Smooth muscle cell (in vitro differentiated cells): ENCODE data around the gene ADD2. TPM values are rescaled to one million over a fixed set of nuclear protein-coding genes. Genes with fewer than 3 reads are reported as not detected.
"Not testable (repeated sequence)": the region's sequence is repeated elsewhere in the genome, so short reads cannot be mapped to it uniquely, and the experiment has no call there.

Experiments
- DNase-seq: peaks from one replicate; lab custom pipeline; 2025; ENCODE audit not compliant: unreplicated experiment; lab: John Stamatoyannopoulos, UW
- H2AFZ ChIP-seq: fragments of 200-600 bp; sonication (generic); 2 replicates; pipeline ENCODE4 v1.6.0; 2016; ENCODE audit warnings: antibody characterized with exemption, low read depth, mild to moderate bottlenecking
- H3F3A ChIP-seq: fragments of 200-600 bp; sonication (generic); 2 replicates; pipeline ENCODE4 v1.6.0; 2017; ENCODE audit warnings: antibody characterized with exemption, low read depth
- H3K27ac ChIP-seq: fragments of 200-600 bp; sonication (generic); 2 replicates; pipeline ENCODE4 v1.5.1; 2016; ENCODE audit warnings: low read depth, mild to moderate bottlenecking
- H3K27me3 ChIP-seq: fragments of 200-600 bp; sonication (generic); 2 replicates; pipeline ENCODE4 v1.6.1; 2016; ENCODE audit warnings: low read depth, mild to moderate bottlenecking
- H3K36me3 ChIP-seq: fragments of 200-600 bp; sonication (generic); 2 replicates; pipeline ENCODE4 v1.5.1; 2016; ENCODE audit warnings: low read depth
- H3K4me1 ChIP-seq: fragments of 200-600 bp; sonication (generic); 2 replicates; pipeline ENCODE4 v1.5.1; 2016; ENCODE audit warnings: low read depth
- H3K4me2 ChIP-seq: fragments of 200-600 bp; sonication (generic); 2 replicates; pipeline ENCODE4 v1.6.0; 2016; ENCODE audit warnings: mild to moderate bottlenecking
- H3K4me3 ChIP-seq: fragments of 200-600 bp; sonication (generic); 2 replicates; pipeline ENCODE4 v1.5.1; 2016; ENCODE audit warnings: mild to moderate bottlenecking
- H3K79me2 ChIP-seq: fragments of 200-600 bp; sonication (generic); 2 replicates; pipeline ENCODE4 v1.6.0; 2016; ENCODE audit warnings: low read depth, mild to moderate bottlenecking
- H3K9ac ChIP-seq: fragments of 200-600 bp; sonication (generic); 2 replicates; pipeline ENCODE4 v1.6.0; 2016; ENCODE audit warnings: low read depth
- H3K9me3 ChIP-seq: fragments of 200-600 bp; sonication (generic); replicated peaks from 2 replicates; pipeline ENCODE4 v1.5.1; 2016; ENCODE audit warnings: low read depth
- H4K20me1 ChIP-seq: fragments of 200-600 bp; sonication (generic); 2 replicates; pipeline ENCODE4 v1.6.0; 2016; ENCODE audit warnings: low read depth
- CTCF ChIP-seq: fragments of 200-600 bp; sonication (generic); IDR thresholded peaks from 2 replicates; pipeline ENCODE4 v1.5.1; 2017; ENCODE audit warnings: borderline replicate concordance, mild to moderate bottlenecking, antibody characterized with exemption; ENCODE audit not compliant: insufficient read depth, poor library complexity, severe bottlenecking
- WGBS: methylation state at CpG from one replicate; pipeline ENCODE4 v1.1.7; 2016; ENCODE audit warnings: low lambda C conversion rate; 5-methylcytosine and 5-hydroxymethylcytosine counted together
- polyA plus RNA-seq: library from polyadenylated mRNA; unstranded; fragments of >200 nt; fragmentation: Nextera tagmentation; extraction: Ambion mirVana; gene quantifications from 2 replicates; pipeline ENCODE4 v1.2.1, GENCODE V29; 2016
- total RNA-seq: library from RNA; depleted of rRNA; stranded (reverse); fragments of >200 nt; gene quantifications from 2 replicates; pipeline ENCODE4 v1.2.3, GENCODE V29; 2014

The ADD2 gene
- total and polyA plus RNA-seq, 2 experiments from 2014 or later: 4.3 to 7.1 TPM

- no peak overlapping the region for H2AFZ ChIP-seq
- 100% methylated on average over 1 of the region's 1 CpG for WGBS
- no peak overlapping the region for H3K27ac ChIP-seq
- no peak for DNase-seq
- no peak overlapping the region for H3K4me2 ChIP-seq
- no peak overlapping the region for H3K4me3 ChIP-seq
- no peaks in the 10 kb centered on the region for H3K27me3 ChIP-seq
- H3K36me3 ChIP-seq: no peaks in the 10 kb centered on the region
- no peaks in the 10 kb centered on the region for H4K20me1 ChIP-seq
- H3F3A ChIP-seq: no peaks in the 10 kb centered on the region
- no peak for TF ChIP-seq CTCF
- peaks cover 8% of the 10 kb centered on the region for H3K4me1 ChIP-seq
- H3K79me2 ChIP-seq: no peaks in the 10 kb centered on the region
- no peaks in the 10 kb centered on the region for H3K9me3 ChIP-seq
- no peak overlapping the region for H3K9ac ChIP-seq
Measured at GRCh38 chr2:70630761-70631160, 137.2 kb downstream of the ADD2 start.

DNA sequence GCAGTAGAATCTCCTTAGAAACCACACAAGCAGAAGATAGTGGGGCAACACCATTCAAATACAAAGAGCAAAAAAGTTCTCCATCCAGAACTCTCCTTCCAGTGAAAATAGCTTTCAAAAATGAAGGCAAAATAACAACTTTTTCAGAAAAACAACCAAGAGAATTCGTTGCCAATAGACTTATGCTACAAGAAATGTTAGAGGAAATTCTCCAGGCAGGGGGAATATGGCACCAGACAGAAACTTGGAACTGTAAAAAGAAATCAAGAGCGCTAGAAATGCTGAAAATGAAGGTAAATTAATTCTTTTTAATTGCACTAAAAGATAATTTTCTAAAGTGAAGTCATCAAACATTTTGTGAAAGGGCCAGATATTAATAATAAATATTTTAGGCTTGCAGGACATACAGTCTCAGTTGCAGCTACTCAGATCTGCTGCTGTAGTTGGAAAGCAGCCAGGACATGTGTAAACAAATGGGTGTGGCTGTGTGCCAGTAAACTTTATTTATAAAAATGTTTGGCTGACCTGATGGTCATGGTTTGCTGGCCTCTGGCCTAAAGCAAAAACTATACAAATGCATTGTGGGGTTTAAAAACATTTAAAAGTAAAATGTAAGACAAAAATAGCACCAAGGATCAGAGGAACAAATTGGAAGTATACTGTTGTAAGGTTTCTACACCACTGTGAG, 140.6 kb downstream of the ADD2 start:
- Histone ChIP-seq H3K4me2 (no peak overlapping the region), H2AFZ (no peak overlapping the region)
- no peak for DNase-seq

GRCh38 chr2:70626254-70626990, 141.6 kb downstream of the ADD2 start:
- H3K4me1 ChIP-seq: peaks cover 8% of the 10 kb centered on the region
- H4K20me1 ChIP-seq: no peaks in the 10 kb centered on the region
- H3K4me3 ChIP-seq: no peak overlapping the region
- no peak overlapping the region for H3K9ac ChIP-seq
- no peak for TF ChIP-seq CTCF
- no peaks in the 10 kb centered on the region for H3F3A ChIP-seq
- H2AFZ ChIP-seq: peak overlapping the region; percentile 65
- H3K4me2 ChIP-seq: peak overlapping the region; percentile 60
- H3K27me3 ChIP-seq: no peaks in the 10 kb centered on the region
- no peaks in the 10 kb centered on the region for H3K9me3 ChIP-seq
- no peaks in the 10 kb centered on the region for H3K36me3 ChIP-seq
- no peak for DNase-seq
- no peak overlapping the region for H3K27ac ChIP-seq
- WGBS: 36% methylated on average over 13 of the region's 13 CpGs
- no peaks in the 10 kb centered on the region for H3K79me2 ChIP-seq

More for the DNA sequence above, 140.6 kb downstream of the ADD2 start:
- Histone ChIP-seq H3K27ac (no peak overlapping the region), H3K36me3 (no peaks in the 10 kb centered on the region), H3K9ac (no peak overlapping the region), H3K27me3 (no peaks in the 10 kb centered on the region), H3K79me2 (no peaks in the 10 kb centered on the region), H3K4me1 (peaks cover 8% of the 10 kb centered on the region), H3F3A (no peaks in the 10 kb centered on the region), H4K20me1 (no peaks in the 10 kb centered on the region), H3K4me3 (no peak overlapping the region), H3K9me3 (no peaks in the 10 kb centered on the region)
- TF ChIP-seq CTCF: no peak
- 69% methylated on average over 2 of the region's 2 CpGs for WGBS

DNA sequence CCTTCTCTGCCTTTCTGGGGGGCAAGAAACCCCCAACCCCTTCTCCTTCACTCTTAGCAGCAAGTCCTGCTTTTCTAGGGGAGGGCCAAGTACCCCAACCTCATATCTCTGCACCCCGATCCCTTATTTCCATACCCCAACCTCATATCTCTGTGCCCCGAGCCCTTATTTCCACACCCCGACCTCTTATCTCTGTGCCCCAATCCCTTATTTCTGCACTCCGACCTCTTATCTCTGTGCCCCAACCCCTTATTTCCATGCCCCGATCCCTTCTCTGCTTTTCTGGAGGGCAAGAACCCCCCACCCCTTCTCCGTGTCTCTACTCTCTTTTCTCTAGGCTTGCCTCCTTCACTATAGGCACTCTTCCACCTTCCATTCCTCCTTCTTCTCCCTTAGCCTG, 146.5 kb downstream of the ADD2 start:
- H2AFZ ChIP-seq, H3K4me1 ChIP-seq, H3K4me2 ChIP-seq, H3K36me3 ChIP-seq, H4K20me1 ChIP-seq, H3K9ac ChIP-seq, H3K79me2 ChIP-seq, H3K27ac ChIP-seq, H3K4me3 ChIP-seq, H3K9me3 ChIP-seq, H3F3A ChIP-seq, DNase-seq: not testable (repeated sequence)
- peaks cover 15% of the 10 kb centered on the region for H3K27me3 ChIP-seq
- 97% methylated on average over 6 of the region's 6 CpGs for WGBS
